H1 (cell line): Measurements from ENCODE around the gene BAG1. TPM values are rescaled to one million over a fixed set of nuclear protein-coding genes. Genes with fewer than 3 reads are reported as not detected.

Experiments used
- CTCF ChIA-PET: fragments of 300-600 bp; sonication (Branson Sonifier 250); formaldehyde crosslinking; loops from one replicate; lab custom pipeline; 2021; ENCODE audit not compliant: partially characterized antibody; lab: Charles Lee
- POLR2A ChIA-PET: fragments of 300-600 bp; sonication (Branson Sonifier 250); formaldehyde crosslinking; loops from one replicate; lab custom pipeline; 2021; ENCODE audit warnings: inconsistent platforms; ENCODE audit not compliant: partially characterized antibody; lab: Charles Lee
- DNase-seq, 2 experiments: peaks; one replicate each; pipeline versions ENCODE4 v3.0.0 to v3.0.0-alpha.2; 2010 to 2022; ENCODE audit warnings: low spot score in 2 of 2, low read depth in 1 of 2, mixed read lengths in 1 of 2
- FAIRE-seq: peaks from 2 replicates; lab custom pipeline; 2011; peaks lifted over from hg19 to GRCh38; lab: Jason Lieb, UNC
- H2AFZ ChIP-seq: 2 replicates; pipeline ENCODE4 v1.8.1; 2012; ENCODE audit warnings: low read length, inconsistent platforms
- H2AK5ac ChIP-seq: 2 replicates; pipeline ENCODE4 v1.6.1; 2013; ENCODE audit warnings: low read depth, low read length
- H2BK120ac ChIP-seq: replicated peaks from 2 replicates; pipeline ENCODE3; 2013; ENCODE audit warnings: low read depth, low read length, inconsistent platforms
- H2BK12ac ChIP-seq: 2 replicates; pipeline ENCODE4 v1.6.1; 2013; ENCODE audit warnings: low read depth, low read length
- H2BK15ac ChIP-seq: 2 replicates; pipeline ENCODE4 v1.6.1; 2013; ENCODE audit warnings: low read length
- H2BK20ac ChIP-seq: 2 replicates; pipeline ENCODE4 v1.6.1; 2013; ENCODE audit warnings: low read length
- H2BK5ac ChIP-seq: 2 replicates; pipeline ENCODE4 v1.6.1; 2013; ENCODE audit warnings: low read depth, low read length
- H3K14ac ChIP-seq: 2 replicates; pipeline ENCODE4 v1.6.1; 2013; ENCODE audit warnings: inconsistent platforms; ENCODE audit not compliant: insufficient read length
- H3K18ac ChIP-seq: 2 replicates; pipeline ENCODE4 v1.6.1; 2013; ENCODE audit warnings: low read length; ENCODE audit errors: extremely low read depth
- H3K23ac ChIP-seq: 2 replicates; pipeline ENCODE4 v1.6.1; 2013; ENCODE audit warnings: inconsistent platforms; ENCODE audit not compliant: insufficient read length
- H3K23me2 ChIP-seq: 2 replicates; pipeline ENCODE4 v1.6.1; 2013; ENCODE audit warnings: low read depth, low read length
- H3K27ac ChIP-seq: 2 replicates; pipeline ENCODE4 v1.6.1; 2011; ENCODE audit warnings: low read depth, low read length, inconsistent platforms
- H3K27me3 ChIP-seq, 4 experiments: replicated peaks in 1 of 4; 1 replicate in 1 of 4; 2 replicates in 3 of 4; pipeline versions ENCODE4 v1.6.1 to v1.8.1; 2011 to 2013; ENCODE audit warnings: low read length in 3 of 4, mild to moderate bottlenecking in 3 of 4, inconsistent platforms in 2 of 4, mixed read lengths in 2 of 4, moderate library complexity in 1 of 4; ENCODE audit not compliant: control insufficient read depth in 3 of 4, insufficient read depth in 3 of 4; ENCODE audit errors: extremely low read depth in 1 of 4
- H3K36me3 ChIP-seq, 4 experiments: 2 replicates each; pipeline versions ENCODE4 v1.6.1 to v1.8.1; 2011 to 2013; ENCODE audit warnings: mild to moderate bottlenecking in 4 of 4, low read length in 3 of 4, moderate library complexity in 2 of 4, control low read depth in 1 of 4, inconsistent platforms in 1 of 4; ENCODE audit not compliant: insufficient read depth in 4 of 4, control insufficient read depth in 2 of 4
- H3K4ac ChIP-seq: replicated peaks from 2 replicates; pipeline ENCODE3; 2013; ENCODE audit warnings: low read length, low read depth, mixed read lengths, inconsistent platforms; ENCODE audit not compliant: insufficient read length
- H3K4me1 ChIP-seq, 4 experiments: replicated peaks in 1 of 4; 1 replicate in 1 of 4; 2 replicates in 3 of 4; pipeline versions ENCODE4 v1.6.1 to v1.8.1; 2011 to 2013; ENCODE audit warnings: low read length in 3 of 4, inconsistent platforms in 2 of 4, mixed read lengths in 1 of 4; ENCODE audit not compliant: insufficient read depth in 4 of 4, control insufficient read depth in 3 of 4
- H3K4me2 ChIP-seq, 2 experiments: 2 replicates each; pipeline versions ENCODE4 v1.6.1 to v1.8.1; 2011 to 2013; ENCODE audit warnings: low read depth in 2 of 2, low read length in 2 of 2, control low read depth in 1 of 2, inconsistent platforms in 1 of 2, mild to moderate bottlenecking in 1 of 2; ENCODE audit not compliant: insufficient read depth in 1 of 2
- H3K4me3 ChIP-seq, 4 experiments: fragments of 200-600, 300-600 bp in 1 of 4; sonication (generic), shearing (Covaris generic), sonication (Bioruptor Twin) in 1 of 4; 2 replicates each; pipeline versions ENCODE4 v1.5.1 to v1.8.1; 2011 to 2016; ENCODE audit warnings: low read length in 4 of 4, low read depth in 3 of 4, control low read depth in 2 of 4, inconsistent platforms in 2 of 4, mild to moderate bottlenecking in 2 of 4, mixed read lengths in 1 of 4, moderate library complexity in 1 of 4; ENCODE audit not compliant: insufficient read depth in 2 of 4; ENCODE audit errors: extremely low read depth in 1 of 4
- H3K56ac ChIP-seq: replicated peaks from 2 replicates; pipeline ENCODE3; 2013; ENCODE audit warnings: low read depth, mild to moderate bottlenecking, mixed read lengths, low read length, inconsistent platforms; ENCODE audit not compliant: insufficient read length
- H3K79me1 ChIP-seq: 2 replicates; pipeline ENCODE4 v1.6.1; 2013; ENCODE audit warnings: low read depth, low read length, control low read depth
- H3K79me2 ChIP-seq, 2 experiments: 2 replicates each; pipeline versions ENCODE4 v1.6.1 to v1.8.1; 2012 to 2013; ENCODE audit warnings: low read length in 2 of 2, mild to moderate bottlenecking in 2 of 2, inconsistent platforms in 1 of 2; ENCODE audit not compliant: insufficient read depth in 2 of 2, control insufficient read depth in 1 of 2
- H3K9ac ChIP-seq, 4 experiments: replicated peaks in 1 of 4; 1 replicate in 1 of 4; 2 replicates in 3 of 4; pipeline versions ENCODE4 v1.6.1 to v1.8.1; 2011 to 2013; ENCODE audit warnings: low read depth in 3 of 4, low read length in 3 of 4, control low read depth in 2 of 4, mild to moderate bottlenecking in 2 of 4, moderate library complexity in 2 of 4, inconsistent platforms in 1 of 4; ENCODE audit errors: extremely low read depth in 1 of 4
- H3K9me3 ChIP-seq, 2 experiments: 2 replicates each; pipeline versions ENCODE4 v1.6.1 to v1.8.1; 2012 to 2013; ENCODE audit warnings: mild to moderate bottlenecking in 2 of 2, moderate library complexity in 2 of 2, control low read depth in 1 of 2, inconsistent platforms in 1 of 2, low read depth in 1 of 2, low read length in 1 of 2, mixed read lengths in 1 of 2; ENCODE audit not compliant: insufficient read depth in 2 of 2
- H4K20me1 ChIP-seq, 2 experiments: replicated peaks in 1 of 2; 2 replicates each; pipeline versions ENCODE3 to v1.8.1; 2011 to 2013; ENCODE audit warnings: inconsistent platforms in 2 of 2, low read length in 2 of 2, mild to moderate bottlenecking in 1 of 2; ENCODE audit not compliant: insufficient read depth in 2 of 2, control insufficient read depth in 1 of 2
- H4K5ac ChIP-seq: 2 replicates; pipeline ENCODE4 v1.6.1; 2013; ENCODE audit warnings: low read length, low read depth, mixed read lengths, inconsistent platforms; ENCODE audit not compliant: insufficient read length
- H4K8ac ChIP-seq: 2 replicates; pipeline ENCODE4 v1.8.0; 2013; ENCODE audit warnings: mild to moderate bottlenecking, moderate library complexity, low read length, inconsistent platforms; ENCODE audit not compliant: insufficient read depth; ENCODE audit errors: extremely low read depth
- H4K91ac ChIP-seq: replicated peaks from 2 replicates; pipeline ENCODE3; 2013; ENCODE audit warnings: low read length, mixed read lengths, inconsistent platforms; ENCODE audit not compliant: insufficient read length
- CTCF ChIP-seq, 3 experiments: IDR thresholded peaks; 1 replicate in 2 of 3; 2 replicates in 1 of 3; pipeline versions ENCODE4 v1.5.1 to v1.6.1; 2011; ENCODE audit warnings: low read length in 3 of 3, mild to moderate bottlenecking in 3 of 3, inconsistent platforms in 2 of 3, low read depth in 1 of 3, moderate library complexity in 1 of 3; ENCODE audit not compliant: insufficient read depth in 1 of 3; ENCODE audit errors: control extremely low read depth in 1 of 3
- RAD21 ChIP-seq, 2 experiments: IDR thresholded peaks in 1 of 2; conservative IDR thresholded peaks in 1 of 2; 2 replicates each; pipeline ENCODE4 v1.6.1; 2011; ENCODE audit warnings: low read depth in 2 of 2, low read length in 2 of 2, improper control_type of control experiment in 1 of 2, inconsistent platforms in 1 of 2, mild to moderate bottlenecking in 1 of 2, moderate library complexity in 1 of 2
- SIX5 ChIP-seq: IDR thresholded peaks from 2 replicates; pipeline ENCODE4 v1.6.1; 2011; ENCODE audit warnings: mild to moderate bottlenecking, low read depth, low read length
- WGBS, 2 experiments: shearing (Covaris generic) in 1 of 2; methylation state at CpG; one replicate each; pipeline versions ENCODE4 v1.1.6 to v1.1.7; 2013 to 2015; ENCODE audit warnings: low lambda C conversion rate in 2 of 2, mixed read lengths in 2 of 2, inconsistent platforms in 1 of 2, low coverage in 1 of 2, missing lambda C conversion rate in 1 of 2; ENCODE audit not compliant: insufficient replicate concordance in 2 of 2, insufficient coverage in 1 of 2, insufficient read length in 1 of 2; ENCODE audit errors: extremely low coverage in 1 of 2, missing lambda C conversion rate in 1 of 2; 5-methylcytosine and 5-hydroxymethylcytosine counted together
- polyA plus RNA-seq, 7 experiments: library from polyadenylated mRNA; depleted of rRNA in 3 of 7; stranded (reverse) in 5 of 7; unstranded in 2 of 7; fragments of >200 nt in 5 of 7; fragments of 200-250 nt in 2 of 7; gene quantifications; 1 replicate in 5 of 7; 2 replicates in 1 of 7; 4 replicates in 1 of 7; pipeline versions ENCODE4 v1.2.1 to v1.2.3, GENCODE V29; 2011 to 2013; ENCODE audit warnings: missing spikeins in 2 of 7, mixed read lengths in 2 of 7
- total RNA-seq: library from RNA; stranded (reverse); fragmentation: NEBNext Ultra II Directional; extraction: Animal tissue kit (Norgen Biotek cat#: 25700); gene quantifications from 2 replicates; pipeline ENCODE4 v1.2.1, GENCODE V29; 2021

The BAG1 gene
- total and polyA plus RNA-seq, 2 of the 8 experiments (the other 6 are each of a cell fraction or from before 2014, with no cell fraction given) = 14.7 to 59.8 TPM

GRCh38 chr9:33223696-33224095 lies 40.8 kb downstream of the BAG1 start:
- 100% methylated on average over 1 of the region's 1 CpG; no CpG with 5 or more reads in 1 of the 2 experiments for WGBS, 2 experiments
- ChIA-PET CTCF (interaction anchor here (0.5 to 3.2 kb wide), 6 partner anchors 11 to 150 kb away, joined by 3 to 25 read pairs (median 3); no protein-coding TSS in a partner anchor), POLR2A (no interaction called here)
- Histone ChIP-seq H3K56ac (no peak overlapping the region), H3K4ac (no peak overlapping the region), H3K4me2 (no peak overlapping the region), H3K79me1 (no peaks in the 10 kb centered on the region), H3K23me2 (no peaks in the 10 kb centered on the region), H2BK5ac (no peak overlapping the region), H3K9me3 (no peaks in the 10 kb centered on the region), H3K4me3 (no peak overlapping the region), H4K20me1 (no peaks in the 10 kb centered on the region), H3K23ac (no peak overlapping the region), H2BK15ac (no peak overlapping the region), H4K91ac (no peak overlapping the region), H4K5ac (no peak overlapping the region), H2BK12ac (no peak overlapping the region), H3K27ac (no peak overlapping the region), H2BK120ac (no peak overlapping the region), H4K8ac (no peak overlapping the region), H3K36me3 (no peaks in the 10 kb centered on the region), H2AK5ac (no peak overlapping the region), H2BK20ac (no peak overlapping the region), H2AFZ (no peak overlapping the region), H3K27me3 (no peaks in the 10 kb centered on the region), H3K79me2 (no peaks in the 10 kb centered on the region), H3K9ac (no peak overlapping the region), H3K14ac (no peak overlapping the region), H3K4me1 (peaks cover 0 to 2% (median 0%) of the 10 kb centered on the region in 4 experiments; a peak in 2 of 7 replicates), H3K18ac (no peak overlapping the region)
- no peak for TF ChIP-seq SIX5
- TF ChIP-seq RAD21 (IDR thresholded peaks at IDR 0.05 in 1 of 2, conservative IDR thresholded peaks at IDR 0.05 in 1 of 2; ENCODE audit: low read depth in 2 of 2, low read length in 2 of 2) = peak; percentile 34 to 48; a peak in 3 of 4 replicates
- TF ChIP-seq CTCF (IDR thresholded peaks at IDR 0.05; ENCODE audit: control extremely low read depth in 1 of 3, insufficient read depth in 1 of 3, low read depth in 1 of 3, low read length in 3 of 3) = peak in 2 of 3 experiments; percentile 4 to 11; a peak in 1 of 4 replicates
- DNase-seq (no peak), FAIRE-seq (no peak)
